Hepatic stellate cell (primary cell): ENCODE results near the gene CDH24.

ENCODE experiments used
- DNase-seq: peaks from one replicate; pipeline ENCODE4 v3.0.0; 2011; ENCODE audit warnings: low spot score

The CDH24 gene

DNA sequence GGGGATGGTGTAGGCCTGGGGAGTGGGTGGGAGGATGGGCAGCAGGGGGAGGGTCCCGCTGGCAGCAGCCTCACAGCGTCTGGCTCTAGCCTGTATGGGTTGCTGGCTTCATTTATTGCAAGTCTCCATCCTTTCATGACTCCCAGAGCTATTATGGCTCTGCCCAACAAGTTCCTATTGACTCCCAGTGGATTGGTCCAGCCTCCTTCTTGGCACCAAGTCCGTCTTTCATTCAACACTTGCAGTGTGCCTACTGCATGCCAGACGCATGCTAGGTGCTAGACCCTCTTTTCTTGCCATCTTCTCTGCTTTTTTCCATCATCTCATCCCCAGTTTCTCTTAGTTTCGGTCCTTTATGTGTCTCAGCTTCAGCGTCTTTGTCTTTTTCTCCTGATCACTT, 14.2 kb downstream of the CDH24 start:
- no peak for DNase-seq

DNA sequence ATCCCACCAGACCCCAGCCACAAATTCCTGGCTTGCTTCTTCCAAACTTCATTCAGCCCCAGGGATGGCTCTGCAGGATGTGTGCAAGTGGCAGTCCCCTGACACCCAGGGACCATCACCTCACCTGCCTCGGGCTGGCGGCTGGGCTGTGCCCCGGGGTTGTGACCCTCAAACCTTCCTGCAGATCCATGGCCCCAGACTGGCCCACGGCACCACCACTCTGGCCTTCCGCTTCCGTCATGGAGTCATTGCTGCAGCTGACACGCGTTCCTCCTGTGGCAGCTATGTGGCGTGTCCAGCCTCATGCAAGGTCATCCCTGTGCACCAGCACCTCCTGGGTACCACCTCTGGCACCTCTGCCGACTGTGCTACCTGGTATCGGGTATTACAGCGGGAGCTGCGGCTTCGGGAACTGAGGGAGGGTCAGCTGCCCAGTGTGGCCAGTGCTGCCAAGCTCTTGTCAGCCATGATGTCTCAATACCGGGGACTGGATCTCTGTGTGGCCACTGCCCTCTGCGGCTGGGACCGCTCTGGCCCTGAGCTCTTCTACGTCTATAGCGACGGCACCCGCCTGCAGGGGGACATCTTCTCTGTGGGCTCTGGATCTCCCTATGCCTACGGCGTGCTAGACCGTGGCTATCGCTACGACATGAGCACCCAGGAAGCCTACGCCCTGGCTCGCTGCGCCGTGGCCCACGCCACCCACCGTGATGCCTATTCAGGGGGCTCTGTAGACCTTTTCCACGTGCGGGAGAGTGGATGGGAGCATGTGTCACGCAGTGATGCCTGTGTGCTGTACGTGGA, 15.0 kb downstream of the CDH24 start, which contains the start of gene PSMB11:
PSMB11 (plus strand) TSS at position 51 of the 804 bp plus-strand sequence; CDS start at position 65, 14 bp downstream.
- DNase-seq, result no peak

DNA sequence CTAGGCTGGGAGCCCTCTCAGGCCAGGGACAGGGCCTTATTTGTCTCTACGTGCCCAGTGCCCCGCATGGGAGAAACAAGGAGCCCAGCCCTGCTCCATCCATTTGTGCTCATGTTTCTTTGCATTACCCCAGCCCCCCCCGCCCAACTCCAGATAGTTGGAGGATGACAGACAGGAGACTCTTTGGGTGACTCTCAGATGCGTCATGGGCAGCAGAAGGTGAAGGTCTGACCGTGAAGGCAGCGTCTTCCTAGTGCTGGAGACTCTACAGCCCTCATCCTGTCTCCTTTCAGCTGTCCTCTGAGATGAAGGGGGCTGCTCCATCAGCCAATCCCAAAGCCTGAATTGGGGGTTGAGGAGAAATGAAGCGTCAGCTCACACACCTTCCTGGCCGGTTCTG, 15.6 kb downstream of the CDH24 start:
- DNase-seq, result no peak

DNA sequence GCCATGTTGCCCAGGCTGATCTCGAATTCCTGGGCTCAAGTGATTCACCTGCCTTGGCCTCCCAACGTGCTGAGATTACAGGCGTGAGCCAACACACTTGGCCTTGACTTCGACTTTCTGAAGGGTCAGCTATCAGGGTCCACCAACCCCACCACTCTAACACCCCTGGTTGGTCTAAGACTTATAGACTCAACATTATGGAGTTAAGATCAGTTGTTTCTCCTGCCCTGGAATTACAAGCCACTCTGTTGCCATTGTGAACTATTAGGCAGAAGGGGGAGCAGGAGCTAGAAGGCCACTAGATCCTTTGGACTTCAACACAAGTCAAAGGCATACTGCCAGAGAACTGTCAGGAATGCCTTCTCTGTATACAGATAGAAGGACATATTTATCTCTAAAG, 17.2 kb downstream of the CDH24 start:
- no peak for DNase-seq

DNA sequence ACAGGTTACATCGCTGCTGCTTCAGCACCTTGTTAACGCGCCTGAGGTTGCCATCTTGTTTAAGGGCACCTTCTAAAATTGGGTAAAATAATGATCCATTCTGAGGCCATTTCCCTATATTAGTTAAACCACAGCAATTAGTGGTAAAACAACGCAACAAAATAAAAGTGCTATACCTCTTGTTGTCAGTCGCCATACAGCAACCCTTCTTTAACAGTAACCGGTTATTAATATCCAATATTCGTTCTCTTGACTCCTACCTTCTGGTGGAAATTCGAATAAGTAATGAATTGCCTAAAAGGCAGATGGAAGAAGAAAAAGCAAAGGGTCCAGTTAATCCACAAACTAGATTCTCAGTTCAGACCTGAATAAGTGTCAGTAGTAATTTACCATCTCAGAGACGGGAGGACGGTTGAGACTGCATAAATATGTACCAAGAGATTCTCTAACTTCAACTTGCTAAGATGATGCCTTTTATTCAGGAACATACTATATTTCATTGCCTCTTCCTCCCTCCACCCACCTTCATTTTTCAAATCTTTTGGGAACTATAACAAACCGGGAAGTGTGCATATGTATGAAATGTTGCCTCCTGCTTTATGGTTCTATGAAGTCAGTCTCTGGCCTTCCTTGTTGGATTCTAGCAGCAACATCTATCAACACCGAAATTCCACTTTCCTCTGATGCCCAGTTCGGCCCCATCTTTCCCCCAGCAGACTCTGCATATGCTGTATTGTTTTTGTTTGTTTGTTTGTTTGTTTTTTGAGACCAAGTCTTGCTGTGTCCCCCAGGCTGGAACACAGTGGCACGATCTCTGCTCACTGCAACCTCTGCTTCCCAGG, 21.8 kb downstream of the CDH24 start:
- DNase-seq, result no peak

DNA sequence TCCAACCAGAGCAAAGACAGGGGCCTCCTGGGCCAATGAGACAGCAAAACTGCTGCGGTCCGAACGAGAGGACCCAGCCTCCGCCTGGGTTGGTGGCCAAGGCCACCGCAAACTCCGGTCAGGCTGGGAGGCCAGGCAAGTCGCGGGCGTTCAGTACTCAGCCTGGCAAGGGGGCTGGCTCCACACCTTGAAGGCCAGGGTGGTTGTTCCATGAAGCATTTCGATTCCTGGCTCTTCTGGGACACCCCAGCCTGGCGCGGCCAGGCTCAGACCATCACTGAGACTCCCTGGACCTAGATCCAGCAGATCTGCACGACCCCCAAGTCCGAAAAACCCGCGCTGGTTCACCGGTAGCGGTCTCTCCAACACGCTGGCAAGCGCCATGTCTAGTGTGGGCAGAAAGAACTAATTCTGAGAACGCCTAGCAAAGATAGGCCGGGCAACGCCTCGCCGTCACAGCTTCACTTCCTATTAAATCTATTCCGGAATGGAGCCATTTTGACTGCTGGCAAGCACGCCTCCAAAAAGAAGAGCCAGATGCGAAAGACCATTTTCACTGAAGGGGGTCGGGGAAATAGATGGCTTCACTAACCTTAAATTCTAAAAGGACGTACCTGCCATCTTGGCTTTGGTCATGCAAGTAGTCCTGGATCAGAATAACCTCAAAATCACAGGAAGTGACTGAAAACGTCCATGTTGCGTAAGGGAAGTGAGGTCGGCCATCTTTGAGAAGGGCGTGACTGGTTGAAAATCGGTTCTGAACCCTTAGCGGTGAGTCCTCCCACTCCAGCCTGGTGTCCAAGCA, 22.6 kb downstream of the CDH24 start, which contains the start of gene PSMB5:
PSMB5 (minus strand) TSS at position 403 of the 805 bp plus-strand sequence; CDS start at position 384, 19 bp downstream.
- peak; percentile 95 for DNase-seq

DNA sequence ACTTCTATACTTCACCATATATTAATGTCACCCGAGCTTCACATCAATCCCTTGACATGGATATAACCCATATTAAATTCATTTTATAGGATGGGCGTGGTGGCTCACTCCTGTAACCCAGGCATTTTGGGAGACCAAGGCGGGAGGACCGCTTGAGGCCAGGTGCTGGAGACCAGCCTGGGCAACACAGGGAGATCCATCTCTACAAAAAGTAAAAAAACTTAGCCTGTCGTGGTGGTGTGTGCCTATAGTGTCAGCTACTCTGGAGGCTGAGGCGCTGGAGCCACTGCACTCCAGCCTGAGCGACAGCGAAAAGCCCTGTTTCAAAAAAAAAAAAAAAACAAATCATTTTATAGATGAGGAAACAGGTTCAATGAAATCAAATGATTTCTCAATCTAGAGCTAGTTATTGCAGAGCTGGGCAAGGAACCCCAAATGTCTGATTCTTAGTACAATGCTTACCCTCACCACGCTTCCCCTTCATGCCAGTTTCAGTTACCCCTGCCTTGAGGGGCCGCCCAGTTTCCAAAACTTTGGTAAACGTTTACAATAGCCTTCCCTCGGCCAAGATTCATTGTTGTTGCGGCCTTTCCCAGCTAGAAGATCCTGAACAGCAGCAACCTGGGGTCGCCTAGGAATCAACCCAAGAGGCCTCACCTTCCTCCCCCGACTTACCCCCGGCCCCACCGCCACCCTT, 23.4 kb downstream of the CDH24 start:
- no peak for DNase-seq

DNA sequence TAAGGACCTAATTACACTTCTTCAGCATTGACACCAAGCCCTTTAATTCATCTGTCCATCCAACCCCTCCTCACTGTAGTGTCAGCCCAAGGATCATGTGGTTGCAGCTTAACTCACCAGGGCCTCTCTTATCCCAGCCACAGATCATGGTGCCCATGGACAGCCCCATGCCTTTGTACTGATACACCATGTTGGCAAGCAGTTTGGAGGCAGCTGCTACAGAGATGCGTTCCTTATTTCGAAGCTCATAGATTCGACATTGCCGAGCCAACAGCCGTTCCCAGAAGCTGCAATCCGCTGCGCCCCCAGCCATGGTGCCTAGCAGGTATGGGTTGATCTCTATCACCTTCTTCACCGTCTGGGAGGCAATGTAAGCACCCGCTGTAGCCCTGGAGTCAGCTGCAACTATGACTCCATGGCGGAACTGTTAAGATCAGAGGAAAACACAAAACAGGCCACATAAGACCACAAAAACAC, 24.0 kb downstream of the CDH24 start:
- no peak for DNase-seq

DNA sequence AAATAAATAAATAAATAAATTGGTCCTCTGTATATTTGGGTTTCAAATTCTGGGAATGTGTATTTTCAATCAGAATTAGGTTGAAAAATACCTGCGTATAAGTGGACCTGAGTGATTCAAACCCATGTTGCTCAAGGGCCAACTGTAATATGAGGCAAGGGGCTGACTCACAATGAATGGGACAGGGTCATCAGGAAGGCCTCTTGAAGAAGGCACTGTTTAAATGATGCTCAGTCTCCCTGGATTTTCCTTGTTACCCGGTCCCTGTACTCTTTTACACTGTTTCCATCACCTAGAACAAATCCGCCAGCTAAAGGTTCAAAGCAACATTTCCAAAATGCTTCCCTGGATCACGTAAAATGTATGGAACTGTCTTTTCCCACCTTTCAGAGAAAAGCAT, 26.4 kb downstream of the CDH24 start:
- DNase-seq, result no peak

DNA sequence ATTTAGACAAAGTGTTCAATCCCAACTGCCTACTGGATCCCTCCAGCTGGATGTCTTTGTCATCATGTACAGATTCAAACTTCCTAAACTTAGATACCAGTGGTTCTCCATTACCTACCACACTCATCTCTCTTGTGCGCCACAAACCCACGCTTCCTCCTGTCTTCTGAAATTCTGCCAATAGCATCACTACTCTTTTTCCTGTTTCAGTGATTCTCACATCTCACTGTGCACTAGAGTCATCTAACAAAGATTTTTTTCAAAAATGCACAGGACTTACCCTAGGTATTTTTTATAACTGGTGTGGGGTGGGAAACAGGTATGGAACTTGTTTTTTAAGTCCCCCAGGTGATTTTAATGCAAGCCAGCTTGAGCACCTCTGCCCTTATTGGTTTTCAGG, 28.5 kb downstream of the CDH24 start:
- no peak for DNase-seq

DNA sequence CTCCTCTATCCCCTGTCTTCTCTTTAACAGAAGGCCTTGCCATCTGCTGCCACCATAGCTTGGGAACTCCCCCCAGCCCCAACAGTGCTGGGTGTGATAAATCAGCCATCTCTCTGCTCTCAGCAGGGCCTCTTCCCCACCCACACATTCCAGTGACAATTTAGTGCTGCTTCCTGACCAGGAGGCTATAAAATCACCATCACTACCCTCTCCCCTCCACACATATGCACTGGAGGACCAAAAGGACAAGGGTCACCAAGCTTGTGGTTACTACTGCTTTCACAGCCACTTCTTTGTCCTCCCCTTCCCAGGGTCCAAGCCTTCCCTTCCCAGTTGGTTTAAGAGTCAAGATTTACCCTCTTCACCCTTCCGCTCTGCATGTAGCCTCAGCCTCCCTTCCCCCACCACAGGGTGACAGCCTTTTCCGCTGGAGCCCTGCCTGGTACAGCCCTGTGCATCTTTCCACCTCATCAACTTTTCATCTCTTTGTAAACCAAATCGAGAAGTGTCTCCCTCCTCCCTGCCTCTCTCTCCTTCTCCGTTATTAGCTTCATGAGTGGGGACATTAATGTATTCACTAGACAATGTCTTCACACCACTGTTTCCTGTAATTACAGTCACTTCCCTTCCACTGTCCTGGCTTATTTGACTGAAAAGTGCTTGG, 32.0 kb downstream of the CDH24 start:
- no peak for DNase-seq

DNA sequence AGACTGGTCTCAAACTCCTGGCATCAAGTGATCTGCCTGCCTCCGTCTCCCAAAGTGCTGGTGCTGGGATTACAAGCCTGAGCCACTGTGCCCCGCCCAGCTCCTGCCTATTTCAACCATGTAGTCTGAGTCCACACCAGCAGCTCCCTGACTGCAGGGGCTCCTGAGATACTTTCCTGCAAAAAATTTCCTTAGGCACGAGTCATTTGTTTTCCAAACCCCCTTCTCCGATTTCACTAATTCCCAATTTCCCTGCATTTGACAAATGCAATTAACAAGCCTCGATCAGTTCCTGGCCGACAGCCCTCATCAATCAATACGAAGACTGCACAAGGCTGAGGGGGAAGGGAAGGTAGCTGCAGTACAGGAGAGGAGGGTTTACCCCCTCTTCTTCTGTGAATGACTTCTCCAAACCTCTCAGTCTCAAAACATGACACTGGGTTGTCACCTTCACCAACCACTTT, 32.7 kb downstream of the CDH24 start:
- DNase-seq, result no peak

DNA sequence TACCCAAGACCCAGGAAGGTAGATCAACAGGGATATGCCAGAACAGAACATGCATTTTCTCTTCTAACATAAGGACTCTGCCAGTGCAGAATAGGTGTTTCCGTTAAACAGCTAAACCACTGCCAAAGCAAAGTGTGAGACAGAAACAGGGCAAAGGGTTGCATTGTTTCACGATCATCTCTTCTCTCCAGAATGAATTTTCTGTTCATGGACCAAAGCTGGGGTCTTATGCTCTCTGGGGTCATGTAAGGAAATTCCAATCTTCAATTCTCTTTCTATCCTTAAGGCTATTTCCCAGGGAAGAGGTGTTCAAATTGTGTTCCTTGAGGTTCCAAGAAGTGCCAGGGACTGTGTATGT, 33.5 kb downstream of the CDH24 start:
- DNase-seq, result no peak

DNA sequence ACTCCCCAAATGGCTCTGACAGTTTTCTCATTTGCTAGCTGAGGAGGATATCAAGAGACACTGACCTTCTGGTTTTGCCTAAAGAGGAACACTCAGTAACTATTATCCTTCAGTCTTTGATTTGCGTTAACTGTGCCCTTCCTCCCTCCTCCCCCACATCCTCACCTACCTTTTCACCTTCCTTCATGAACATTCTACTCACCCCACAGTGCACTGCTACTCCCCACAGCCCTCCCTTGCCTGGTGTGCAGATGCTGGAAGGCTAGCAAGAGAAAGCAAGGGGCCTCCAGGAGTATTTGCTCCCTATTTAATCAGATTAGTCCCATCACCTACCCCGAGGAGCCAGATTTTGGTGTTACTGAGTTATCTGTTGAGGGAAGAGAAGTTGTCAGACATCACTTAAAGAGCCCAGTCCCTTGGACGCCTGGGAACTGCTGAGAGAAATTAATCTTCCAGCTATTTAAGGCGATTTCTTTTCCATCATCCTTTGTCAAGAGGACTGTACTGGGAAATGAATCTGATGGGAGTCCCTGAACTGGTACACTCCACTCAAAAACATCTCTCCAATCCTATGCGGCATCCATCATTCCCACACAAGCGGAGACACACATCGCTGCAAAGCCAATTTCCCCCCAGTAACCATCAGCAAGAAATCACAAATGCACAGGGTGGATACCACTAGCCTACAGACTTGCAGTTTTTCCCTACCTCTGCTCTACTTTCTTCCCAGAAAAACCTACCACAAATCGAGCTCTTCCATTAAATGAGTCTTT, 34.1 kb downstream of the CDH24 start:
- DNase-seq, result no peak

DNA sequence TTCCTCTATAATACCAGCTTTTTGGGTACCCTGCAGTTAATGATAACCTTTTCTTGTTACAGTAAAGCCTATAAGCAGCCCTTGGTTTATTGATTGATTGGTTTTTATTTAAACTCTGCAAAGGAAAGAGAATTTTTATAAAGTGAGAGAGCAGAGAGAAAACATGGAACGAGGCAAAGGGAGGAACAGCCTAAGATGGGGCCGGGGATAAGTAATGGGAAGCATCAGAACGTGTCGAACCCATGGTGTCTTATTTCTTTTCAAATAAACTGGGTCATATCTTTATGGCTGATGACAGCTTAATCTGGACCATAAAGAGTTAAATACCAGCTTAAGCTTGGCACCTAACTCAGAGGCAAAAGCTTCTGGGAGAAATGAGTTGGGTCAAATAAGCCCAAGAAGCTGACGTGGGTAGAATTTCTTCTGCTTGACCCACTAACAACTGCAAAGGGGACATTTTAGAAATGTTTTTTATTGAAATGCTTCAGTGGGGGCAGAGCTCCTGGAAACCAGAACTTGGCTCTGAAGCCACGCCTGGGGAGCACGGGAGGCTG, 35.4 kb downstream of the CDH24 start:
- no peak for DNase-seq

DNA sequence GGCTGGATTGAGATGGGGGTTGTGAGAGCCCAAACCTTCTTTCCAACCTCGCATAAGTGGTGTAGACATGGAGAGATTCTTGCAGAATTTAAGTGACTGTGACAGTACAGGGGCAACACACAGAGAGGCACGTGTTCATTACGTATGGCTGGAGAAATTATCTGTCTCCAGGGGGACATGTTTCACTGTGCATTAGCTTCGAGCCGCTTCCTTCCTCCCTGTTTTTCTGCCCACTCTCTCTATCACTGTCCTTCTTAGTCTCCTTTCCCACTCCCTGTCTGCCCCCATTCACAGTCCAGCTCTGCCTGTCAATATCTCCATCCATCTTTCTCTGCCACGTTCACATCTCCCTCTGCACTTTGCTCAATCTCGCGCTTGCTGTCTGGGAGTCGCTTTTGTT, 35.9 kb downstream of the CDH24 start:
- no peak for DNase-seq

DNA sequence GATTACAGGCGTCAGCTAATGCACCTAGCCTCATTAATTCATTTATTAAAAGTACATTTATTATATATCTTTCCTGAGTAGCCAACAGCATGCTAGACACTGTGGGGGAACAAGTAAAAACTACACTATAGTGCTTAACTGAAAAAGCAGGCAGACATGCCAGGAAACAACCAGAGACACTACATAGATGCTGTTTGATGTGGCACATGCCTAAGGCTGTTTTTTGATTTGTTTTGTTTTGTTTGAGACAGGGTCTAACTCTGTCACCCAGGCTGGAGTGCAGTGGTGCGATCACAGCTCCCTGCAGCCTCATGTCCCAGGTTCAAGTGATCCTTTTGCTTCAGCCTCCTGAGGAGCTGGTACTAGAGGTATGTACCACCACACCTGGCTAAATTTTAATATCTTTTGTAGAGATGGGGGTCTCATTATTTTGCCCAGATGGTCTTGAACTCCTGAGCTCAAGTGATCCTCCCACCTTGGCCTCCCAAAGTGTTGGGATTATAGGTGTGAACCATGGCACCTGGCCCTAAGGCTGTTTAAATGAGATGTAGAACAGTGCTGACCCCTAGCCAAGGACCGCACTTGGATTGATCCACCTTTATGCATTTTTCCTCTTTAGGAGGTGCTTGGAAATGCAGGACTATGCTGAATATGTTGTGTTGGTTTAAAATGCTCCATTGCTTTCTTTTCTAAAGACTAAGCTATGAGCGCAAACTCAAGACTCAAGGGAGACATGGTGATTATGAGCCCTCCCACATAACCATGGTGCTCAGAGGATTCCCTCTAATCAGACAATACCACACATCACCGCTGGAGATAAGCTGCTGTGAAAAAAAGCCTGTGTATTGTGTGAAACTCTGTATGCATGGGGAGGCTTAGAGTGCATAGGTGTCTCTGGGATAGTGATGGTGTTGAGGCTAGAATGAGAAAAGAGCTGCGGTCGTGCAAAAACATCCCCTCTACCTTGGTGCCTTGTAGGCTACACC, 36.9 kb downstream of the CDH24 start:
- DNase-seq, result no peak

DNA sequence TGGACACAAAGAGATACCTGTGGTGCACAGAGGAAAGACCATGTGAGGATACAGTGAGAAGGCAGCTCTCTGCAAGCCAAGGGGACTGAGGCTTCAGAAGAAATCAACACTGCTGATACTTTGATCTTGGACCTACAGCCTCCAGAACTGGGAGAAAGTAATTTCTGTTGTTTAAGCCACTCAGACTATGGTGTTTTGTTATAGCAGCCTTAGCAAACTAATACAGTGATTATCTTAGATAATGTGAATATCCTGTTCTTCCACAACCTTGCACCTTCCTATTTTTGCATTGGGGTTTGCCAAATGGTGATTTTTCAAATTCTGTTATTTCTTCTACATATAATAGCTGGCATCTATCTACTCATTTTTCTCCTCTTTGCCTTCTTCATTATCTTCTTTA, 39.2 kb downstream of the CDH24 start:
- DNase-seq, result no peak

DNA sequence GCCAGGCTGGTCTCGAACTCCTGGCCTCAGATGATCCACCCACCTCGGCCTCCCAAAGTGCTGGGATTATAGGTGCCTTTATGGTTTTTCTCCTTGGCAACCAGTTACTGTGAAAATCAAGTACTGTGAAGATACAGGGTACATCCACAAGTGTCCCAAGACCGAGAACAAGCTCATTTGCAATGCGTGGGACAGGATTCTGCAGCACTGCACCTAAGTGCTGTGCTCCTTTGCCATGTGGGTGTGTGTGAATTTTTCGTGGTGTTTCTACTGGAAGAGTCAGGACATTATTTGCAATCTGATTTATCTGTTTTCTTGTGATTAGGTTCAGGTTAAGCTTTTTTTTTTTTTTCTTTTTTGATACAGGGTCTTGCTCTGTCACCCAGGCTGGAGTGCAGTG, 40.2 kb downstream of the CDH24 start:
- no peak for DNase-seq
